ENCODE results near the gene PTGES2.

GRCh38 chr9:128127568-128127989 lies at the start of gene PTGES2:
- no peak for TF ChIP-seq CTCF (IDR thresholded peaks at IDR 0.05)
- TF ChIP-seq POLR2A (IDR thresholded peaks at IDR 0.05) = peak in 1 of 4 donors; percentile 44
